ENCODE measurements around the gene NPDC1.

NPDC1 gene

DNA sequence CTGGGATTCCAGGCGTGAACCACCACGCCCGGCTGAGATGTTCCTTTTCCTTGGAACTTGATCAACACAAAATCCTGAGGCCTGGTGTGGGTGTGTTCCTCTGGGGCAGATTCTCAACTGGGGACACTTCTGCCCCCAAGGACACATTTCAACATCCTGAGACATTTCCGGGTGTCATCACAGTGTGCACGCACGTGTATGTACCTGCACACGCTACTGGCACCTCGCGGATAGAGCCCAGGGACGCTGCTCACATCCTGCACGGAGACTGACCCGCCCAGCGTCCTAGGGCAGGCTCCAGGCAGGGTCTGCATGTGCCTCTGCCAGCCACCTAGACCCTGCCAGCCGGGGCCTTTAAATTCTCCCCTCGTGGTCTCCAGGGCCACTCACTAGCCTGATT, 16.4 kb upstream of the NPDC1 start:
- no peak for DNase-seq (ENCODE audit: extremely low read depth, insufficient read length)
- Histone ChIP-seq H3K4me3 (replicated peaks; ENCODE audit: low read depth, low read length) (no peak overlapping the region), H3K27me3 (replicated peaks; ENCODE audit: control insufficient read depth, insufficient read depth, low read length) (no peaks in the 10 kb centered on the region), H3K36me3 (ENCODE audit: control insufficient read depth, insufficient read depth, low read length) (no peaks in the 10 kb centered on the region; the same call in none of the 2 replicates)
- TF ChIP-seq CTCF (IDR thresholded peaks at IDR 0.05; ENCODE audit: insufficient read depth, low read length, poor library complexity, severe bottlenecking): no peak

DNA sequence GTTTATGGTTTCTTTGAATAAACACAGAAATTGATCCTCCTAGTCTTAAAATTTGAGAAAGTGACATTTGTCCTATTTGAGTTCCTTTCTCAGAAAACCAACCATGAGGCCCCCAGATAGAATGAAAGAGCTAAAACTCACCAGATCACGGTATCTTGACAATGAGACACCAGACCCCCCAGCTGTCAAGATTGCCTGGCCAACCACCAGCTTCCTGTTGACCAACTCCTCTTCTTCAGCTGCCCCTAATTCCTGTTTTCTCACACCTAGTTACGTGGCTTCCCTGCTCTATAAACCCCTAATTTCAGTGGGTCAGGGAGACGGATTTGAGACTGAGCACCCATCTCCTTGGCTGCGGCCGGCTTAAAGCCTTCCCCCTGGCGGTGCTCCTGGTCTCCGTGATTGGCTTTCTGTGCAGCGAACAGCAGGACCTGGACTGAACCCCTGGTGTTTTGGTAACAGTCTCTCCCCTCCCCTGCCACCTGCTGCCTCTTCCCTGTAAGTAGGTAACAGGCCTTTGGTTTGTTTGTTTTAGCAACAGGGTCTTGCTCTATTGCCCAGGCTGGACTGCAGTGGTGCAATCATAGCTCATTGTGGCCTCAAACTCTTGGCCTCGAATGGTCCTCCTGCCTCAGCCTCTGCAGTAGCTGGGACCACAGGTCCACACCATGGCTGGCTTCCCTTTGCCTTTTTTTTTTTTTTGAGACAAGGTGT, 12.7 kb upstream of the NPDC1 start:
- no peak for DNase-seq (ENCODE audit: extremely low read depth, insufficient read length)
- Histone ChIP-seq H3K36me3 (ENCODE audit: control insufficient read depth, insufficient read depth, low read length) (no peaks in the 10 kb centered on the region), H3K4me3 (replicated peaks; ENCODE audit: low read depth, low read length) (no peak overlapping the region), H3K27me3 (replicated peaks; ENCODE audit: control insufficient read depth, insufficient read depth, low read length) (no peaks in the 10 kb centered on the region; the same call in 1 of the 2 replicates)
- TF ChIP-seq CTCF (IDR thresholded peaks at IDR 0.05; ENCODE audit: insufficient read depth, low read length, poor library complexity, severe bottlenecking): no peak

GRCh38 chr9:137057545-137057944, 11.6 kb upstream of the NPDC1 start:
- DNase-seq (ENCODE audit: extremely low read depth, insufficient read length): no peak
- TF ChIP-seq CTCF (IDR thresholded peaks at IDR 0.05; ENCODE audit: insufficient read depth, low read length, poor library complexity, severe bottlenecking): no peak
- Histone ChIP-seq H3K27me3 (replicated peaks; ENCODE audit: control insufficient read depth, insufficient read depth, low read length) (peaks cover under 1% of the 10 kb centered on the region), H3K36me3 (ENCODE audit: control insufficient read depth, insufficient read depth, low read length) (no peaks in the 10 kb centered on the region), H3K4me3 (replicated peaks; ENCODE audit: low read depth, low read length) (no peak overlapping the region)

DNA sequence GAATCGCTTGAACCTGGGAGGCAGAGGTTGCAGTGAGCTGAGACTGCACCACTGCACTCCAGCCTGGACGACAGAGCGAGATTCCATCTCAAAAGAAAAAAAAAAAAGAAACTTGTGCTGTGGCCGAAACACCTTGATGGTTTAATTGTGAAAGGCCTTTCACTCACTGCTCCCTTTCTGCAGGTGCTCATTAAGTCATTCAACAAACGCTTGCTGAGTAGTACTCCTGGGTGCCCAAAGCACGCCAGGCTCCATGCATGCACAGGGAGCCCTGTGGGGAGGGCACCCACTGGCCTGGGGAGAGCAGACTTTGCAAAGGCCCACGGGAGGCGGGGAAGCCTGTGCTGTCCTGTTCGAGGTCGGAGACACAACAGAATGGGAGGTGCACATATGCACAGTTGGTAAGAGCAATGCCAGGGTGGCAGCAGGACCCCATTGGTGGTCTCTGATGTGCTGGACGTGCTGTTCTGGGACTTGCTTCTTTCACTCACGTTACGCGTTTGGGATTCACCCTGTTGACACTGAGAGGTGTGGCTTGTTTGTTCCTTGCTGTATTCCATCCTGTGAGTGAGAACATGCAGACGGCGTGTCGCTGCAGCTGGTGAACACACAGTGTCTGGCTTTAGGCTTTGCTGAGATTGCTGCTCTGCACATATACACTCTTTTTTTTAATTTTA, 10.9 kb upstream of the NPDC1 start:
- peaks cover 3% of the 10 kb centered on the region for H3K27me3 ChIP-seq (replicated peaks; ENCODE audit: control insufficient read depth, insufficient read depth, low read length)
- TF ChIP-seq CTCF (IDR thresholded peaks at IDR 0.05; ENCODE audit: insufficient read depth, low read length, poor library complexity, severe bottlenecking): no peak
- H3K4me3 ChIP-seq (replicated peaks; ENCODE audit: low read depth, low read length): no peak overlapping the region
- DNase-seq (ENCODE audit: extremely low read depth, insufficient read length): no peak
- H3K36me3 ChIP-seq (ENCODE audit: control insufficient read depth, insufficient read depth, low read length): no peaks in the 10 kb centered on the region

- Histone ChIP-seq H3K4me3 (replicated peaks; ENCODE audit: low read depth, low read length) (no peak overlapping the region), H3K27me3 (replicated peaks; ENCODE audit: control insufficient read depth, insufficient read depth, low read length) (peaks cover 3% of the 10 kb centered on the region), H3K36me3 (ENCODE audit: control insufficient read depth, insufficient read depth, low read length) (no peaks in the 10 kb centered on the region)
- no peak for DNase-seq (ENCODE audit: extremely low read depth, insufficient read length)
- TF ChIP-seq CTCF (IDR thresholded peaks at IDR 0.05; ENCODE audit: insufficient read depth, low read length, poor library complexity, severe bottlenecking): no peak
Observed at GRCh38 chr9:137055385-137056364, 9.7 kb upstream of the NPDC1 start.
